Effector CD4-positive, alpha-beta T cell (primary cell): Measurements from ENCODE around the gene CAPN10.
A peak's percentile ranks its signal among the peaks of the same experiment; 100 is the strongest.
"Not testable (repeated sequence)": the region's sequence is repeated elsewhere in the genome, so short reads cannot be mapped to it uniquely, and the experiment has no call there.

Source experiments
- DNase-seq: peaks from one replicate; pipeline ENCODE4 v3.0.0-alpha.2; 2020
- total RNA-seq: gene quantifications from one replicate; lab custom pipeline; 2026; lab: John Stamatoyannopoulos, UW

CAPN10 gene
- 72.0 reads per million, percentile 76 among the genes with 10 or more reads in this experiment for total RNA-seq

GRCh38 chr2:240586198-240586918 is at the start of gene CAPN10:
CAPN10 (plus strand) TSS chr2:240586734; CDS start chr2:240586912, 178 bp downstream.
- DNase-seq, result peak; percentile 98

- no peak for DNase-seq
Observed at GRCh38 chr2:240538031-240538780, 48.3 kb upstream of the CAPN10 start.

GRCh38 chr2:240539101-240539500 is 47.4 kb upstream of the CAPN10 start:
- not testable (repeated sequence) for DNase-seq

- no peak for DNase-seq
Observed at GRCh38 chr2:240539906-240540305, 46.6 kb upstream of the CAPN10 start.

- no peak for DNase-seq
Observed at GRCh38 chr2:240551288-240551687, 35.2 kb upstream of the CAPN10 start.

- no peak for DNase-seq
Observed at GRCh38 chr2:240551811-240552210, 34.7 kb upstream of the CAPN10 start.

GRCh38 chr2:240553956-240554480 is 32.5 kb upstream of the CAPN10 start:
- no peak for DNase-seq

GRCh38 chr2:240554767-240555493 is 31.6 kb upstream of the CAPN10 start:
- DNase-seq, result no peak

GRCh38 chr2:240555541-240556250 is 30.8 kb upstream of the CAPN10 start:
- no peak for DNase-seq

- peak; percentile 60 for DNase-seq
Observed at GRCh38 chr2:240556553-240557100, 29.9 kb upstream of the CAPN10 start.

- no peak for DNase-seq
Observed at GRCh38 chr2:240557101-240557751, 29.3 kb upstream of the CAPN10 start.

GRCh38 chr2:240557808-240558207 is 28.7 kb upstream of the CAPN10 start, which contains the start of gene ANKMY1:
ANKMY1 (minus strand) TSS chr2:240557988; CDS start chr2:240557335, 653 bp downstream.
- peak; percentile 40 for DNase-seq

- DNase-seq, result no peak
Observed at GRCh38 chr2:240558236-240558761, 28.2 kb upstream of the CAPN10 start.

- DNase-seq, result no peak
Observed at GRCh38 chr2:240559286-240559685, 27.2 kb upstream of the CAPN10 start.

- DNase-seq, result peak; percentile 81
Observed at GRCh38 chr2:240560084-240560479, 26.5 kb upstream of the CAPN10 start, which contains the start of gene DUSP28. DUSP28 (plus strand) TSS chr2:240560357; CDS start chr2:240560685, 328 bp downstream.

GRCh38 chr2:240560480-240561324 is 25.8 kb upstream of the CAPN10 start:
- DNase-seq, result peak; percentile 99

GRCh38 chr2:240561325-240561971 is 25.1 kb upstream of the CAPN10 start:
- DNase-seq, result no peak

GRCh38 chr2:240563231-240563630 is 23.3 kb upstream of the CAPN10 start:
- not testable (repeated sequence) for DNase-seq

- DNase-seq, result no peak
Observed at GRCh38 chr2:240563951-240564560, 22.5 kb upstream of the CAPN10 start.
